GM20000 (cell line): ENCODE measurements around the gene LGI4.

Experiments
- DNase-seq: peaks from one replicate; pipeline ENCODE4 v3.0.0; 2012; ENCODE audit warnings: low spot score
- CTCF ChIP-seq: IDR thresholded peaks from 2 replicates; pipeline ENCODE4 v1.5.1; 2012; ENCODE audit warnings: mild to moderate bottlenecking, control low read depth; ENCODE audit errors: extremely low read depth, missing control alignments

The LGI4 gene

DNA sequence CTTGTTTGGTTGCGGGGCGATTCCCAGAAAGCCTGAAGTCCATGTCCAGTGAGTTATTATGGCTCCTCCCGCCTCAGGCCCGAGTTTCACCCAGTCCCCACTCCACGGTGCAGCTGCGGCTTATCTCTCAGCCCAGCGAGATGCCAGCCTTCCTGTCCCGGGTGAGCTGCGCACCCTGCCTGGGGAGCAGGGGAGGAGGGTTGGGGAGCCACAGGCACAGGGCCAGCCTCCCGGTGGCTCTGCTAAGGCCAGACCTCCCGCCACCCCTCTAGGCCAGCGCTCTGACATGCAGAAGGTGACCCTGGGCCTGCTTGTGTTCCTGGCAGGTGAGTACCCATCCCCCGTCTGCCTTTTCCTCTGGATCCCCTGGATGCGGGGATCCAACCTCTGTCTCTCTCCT, 15.8 kb downstream of the LGI4 start:
- no peak for DNase-seq

GRCh38 chr19:35118268-35119020, 16.4 kb downstream of the LGI4 start:
- TF ChIP-seq CTCF, result no peak

More for the DNA sequence above, 15.8 kb downstream of the LGI4 start:
- TF ChIP-seq CTCF, result no peak

GRCh38 chr19:35117799-35118198, 17.1 kb downstream of the LGI4 start:
- DNase-seq, result no peak
- TF ChIP-seq CTCF, result no peak

More at GRCh38 chr19:35118268-35119020, 16.4 kb downstream of the LGI4 start:
- DNase-seq, result no peak

DNA sequence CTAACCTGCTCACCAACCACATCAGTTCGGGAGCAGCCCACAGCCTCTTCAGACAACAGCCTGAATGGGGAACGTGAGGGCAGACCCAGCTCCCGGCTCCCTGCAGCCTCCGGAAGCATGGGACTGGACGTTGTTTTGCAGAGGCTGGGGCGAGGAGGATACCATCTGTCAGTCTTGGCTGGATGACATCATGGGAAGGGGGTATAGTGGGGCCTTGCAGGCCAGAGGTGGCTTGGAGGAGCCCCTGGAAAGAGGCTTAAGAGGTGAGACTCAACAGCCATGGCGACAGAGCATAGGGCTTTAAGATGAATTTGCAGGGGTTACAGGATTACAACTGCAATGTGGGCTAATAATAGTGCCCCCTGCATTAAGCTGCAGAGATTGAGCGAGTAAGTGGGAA, 17.7 kb downstream of the LGI4 start:
- DNase-seq, result no peak
- TF ChIP-seq CTCF, result no peak

- no peak for DNase-seq
- no peak for TF ChIP-seq CTCF
Measured at GRCh38 chr19:35116072-35116801, 18.6 kb downstream of the LGI4 start.

- DNase-seq, result no peak
- TF ChIP-seq CTCF, result no peak
Measured at GRCh38 chr19:35115177-35115951, 19.5 kb downstream of the LGI4 start, which contains the start of gene FXYD3. FXYD3 (plus strand) TSS chr19:35115823; CDS start chr19:35119377, 3,554 bp downstream.
